Astrocyte (in vitro differentiated cells and primary cell): Measurements from ENCODE around the gene FAM168A.

Experiments used
- EZH2 ChIP-seq: IDR thresholded peaks from 2 replicates; pipeline ENCODE4 v1.6.1; 2012; ENCODE audit warnings: mild to moderate bottlenecking, low read length, inconsistent platforms; ENCODE audit not compliant: insufficient read depth
- TF ChIP-seq, protein P1 (sequence below): IDR thresholded peaks from 2 replicates; pipeline ENCODE4 v1.5.1; 2011; ENCODE audit warnings: low read depth, mild to moderate bottlenecking, inconsistent platforms, low read length, moderate library complexity; ENCODE audit not compliant: insufficient read depth

DNA sequence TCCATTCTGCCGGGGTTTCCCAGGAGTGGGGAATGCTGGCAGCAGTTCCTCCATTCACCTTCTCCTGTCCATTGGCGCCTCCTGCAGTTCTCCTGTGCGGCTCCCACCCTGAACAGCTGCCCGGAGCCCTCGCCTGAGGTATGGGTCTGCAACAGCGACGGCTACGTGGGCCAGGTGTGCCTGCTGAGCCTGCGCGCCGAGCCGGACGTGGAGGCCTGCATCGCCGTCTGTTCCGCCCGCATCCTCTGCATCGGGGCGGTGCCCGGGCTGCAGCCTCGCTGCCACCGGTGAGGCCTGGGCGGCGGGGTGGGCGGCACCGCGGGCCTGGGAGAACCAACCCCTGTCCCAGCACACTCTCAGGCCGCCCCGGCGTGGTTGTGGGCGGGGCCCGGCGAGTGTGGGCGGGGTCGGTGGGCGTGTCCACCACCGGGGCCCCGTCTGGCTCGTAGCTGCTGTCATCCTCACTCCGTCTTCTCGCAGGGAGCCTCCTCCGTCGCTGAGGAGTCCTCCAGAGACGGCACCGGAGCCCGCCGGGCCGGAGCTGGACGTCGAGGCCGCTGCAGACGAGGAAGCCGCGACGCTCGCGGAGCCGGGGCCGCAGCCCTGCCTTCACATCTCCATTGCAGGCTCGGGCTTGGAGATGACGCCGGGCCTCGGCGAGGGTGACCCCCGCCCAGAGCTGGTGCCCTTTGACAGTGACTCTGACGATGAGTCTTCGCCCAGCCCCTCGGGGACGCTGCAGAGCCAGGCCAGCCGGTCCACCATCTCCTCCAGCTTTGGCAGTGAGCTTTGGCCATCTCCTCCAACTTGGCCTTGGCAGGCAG is 235.7 kb downstream of the FAM168A start:
- TF ChIP-seq, protein P1, sequence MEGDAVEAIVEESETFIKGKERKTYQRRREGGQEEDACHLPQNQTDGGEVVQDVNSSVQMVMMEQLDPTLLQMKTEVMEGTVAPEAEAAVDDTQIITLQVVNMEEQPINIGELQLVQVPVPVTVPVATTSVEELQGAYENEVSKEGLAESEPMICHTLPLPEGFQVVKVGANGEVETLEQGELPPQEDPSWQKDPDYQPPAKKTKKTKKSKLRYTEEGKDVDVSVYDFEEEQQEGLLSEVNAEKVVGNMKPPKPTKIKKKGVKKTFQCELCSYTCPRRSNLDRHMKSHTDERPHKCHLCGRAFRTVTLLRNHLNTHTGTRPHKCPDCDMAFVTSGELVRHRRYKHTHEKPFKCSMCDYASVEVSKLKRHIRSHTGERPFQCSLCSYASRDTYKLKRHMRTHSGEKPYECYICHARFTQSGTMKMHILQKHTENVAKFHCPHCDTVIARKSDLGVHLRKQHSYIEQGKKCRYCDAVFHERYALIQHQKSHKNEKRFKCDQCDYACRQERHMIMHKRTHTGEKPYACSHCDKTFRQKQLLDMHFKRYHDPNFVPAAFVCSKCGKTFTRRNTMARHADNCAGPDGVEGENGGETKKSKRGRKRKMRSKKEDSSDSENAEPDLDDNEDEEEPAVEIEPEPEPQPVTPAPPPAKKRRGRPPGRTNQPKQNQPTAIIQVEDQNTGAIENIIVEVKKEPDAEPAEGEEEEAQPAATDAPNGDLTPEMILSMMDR, result no peak
- no peak for TF ChIP-seq EZH2
